Loucy (cell line): Measurements from ENCODE around the gene SPACA5B.
"Not testable (repeated sequence)": the region's sequence is repeated elsewhere in the genome, so short reads cannot be mapped to it uniquely, and the experiment has no call there.

ENCODE experiments used
- H2AFZ ChIP-seq: fragments of 200-600 bp; sonication (generic); 2 replicates; pipeline ENCODE4 v1.6.0; 2016; ENCODE audit warnings: antibody characterized with exemption, mild to moderate bottlenecking, low read length, moderate library complexity
- H3F3A ChIP-seq: fragments of 200-600 bp; 2 replicates; pipeline ENCODE4 v1.6.0; 2016; ENCODE audit warnings: antibody characterized with exemption, low read depth, mild to moderate bottlenecking
- H3K27me3 ChIP-seq: fragments of 200-600 bp; sonication (generic); 2 replicates; pipeline ENCODE4 v1.6.1; 2014; ENCODE audit warnings: low read length, mild to moderate bottlenecking; ENCODE audit not compliant: insufficient read depth, poor library complexity, severe bottlenecking
- H3K36me3 ChIP-seq: fragments of 200-600 bp; sonication (generic); 2 replicates; pipeline ENCODE4 v1.6.1; 2016; ENCODE audit warnings: low read length; ENCODE audit not compliant: insufficient read depth
- H3K4me1 ChIP-seq: fragments of 200-600 bp; sonication (generic); 2 replicates; pipeline ENCODE4 v1.5.1; 2014; ENCODE audit warnings: low read length, mild to moderate bottlenecking; ENCODE audit not compliant: insufficient read depth, poor library complexity, severe bottlenecking
- H3K4me2 ChIP-seq: fragments of 200-600 bp; sonication (generic); 2 replicates; pipeline ENCODE4 v1.6.0; 2014; ENCODE audit warnings: antibody characterized with exemption, low read length, low read depth, mild to moderate bottlenecking; ENCODE audit not compliant: poor library complexity, severe bottlenecking
- H3K4me3 ChIP-seq: fragments of 200-600 bp; sonication (generic); 2 replicates; pipeline ENCODE4 v1.5.1; 2014; ENCODE audit warnings: low read length, mild to moderate bottlenecking, mixed read lengths; ENCODE audit not compliant: poor library complexity, severe bottlenecking
- H3K79me2 ChIP-seq: fragments of 200-600 bp; sonication (generic); 2 replicates; pipeline ENCODE4 v1.6.1; 2014; ENCODE audit warnings: low read length; ENCODE audit not compliant: insufficient read depth
- H3K9ac ChIP-seq: fragments of 200-600 bp; sonication (generic); 2 replicates; pipeline ENCODE4 v1.6.0; 2014; ENCODE audit warnings: mild to moderate bottlenecking, low read depth, low read length, moderate library complexity; ENCODE audit not compliant: poor library complexity, severe bottlenecking
- H3K9me2 ChIP-seq: fragments of 200-600 bp; sonication (generic); replicated peaks from 2 replicates; pipeline ENCODE4 v1.6.1; 2016; ENCODE audit warnings: low read depth, low read length, mixed read lengths
- H3K9me3 ChIP-seq: fragments of 200-600 bp; sonication (generic); 2 replicates; pipeline ENCODE4 v1.6.1; 2014; ENCODE audit warnings: mild to moderate bottlenecking, antibody characterized with exemption, low read length, low read depth; ENCODE audit not compliant: insufficient read depth
- H4K20me1 ChIP-seq: fragments of 200-600 bp; sonication (generic); 2 replicates; pipeline ENCODE4 v1.6.0; 2014; ENCODE audit warnings: antibody characterized with exemption, low read length, mild to moderate bottlenecking; ENCODE audit not compliant: insufficient read depth, poor library complexity, severe bottlenecking
- EZH2phosphoT487 ChIP-seq: fragments of 200-600 bp; IDR thresholded peaks from 2 replicates; pipeline ENCODE4 v1.6.1; 2018; ENCODE audit warnings: antibody characterized with exemption, mild to moderate bottlenecking, moderate library complexity, borderline replicate concordance
- TF ChIP-seq, protein P1 (sequence below): fragments of 200-600 bp; sonication (generic); conservative IDR thresholded peaks from 2 replicates; pipeline ENCODE4 v1.5.1; 2014; ENCODE audit warnings: mild to moderate bottlenecking, antibody characterized with exemption, low read length

Gene SPACA5B

DNA sequence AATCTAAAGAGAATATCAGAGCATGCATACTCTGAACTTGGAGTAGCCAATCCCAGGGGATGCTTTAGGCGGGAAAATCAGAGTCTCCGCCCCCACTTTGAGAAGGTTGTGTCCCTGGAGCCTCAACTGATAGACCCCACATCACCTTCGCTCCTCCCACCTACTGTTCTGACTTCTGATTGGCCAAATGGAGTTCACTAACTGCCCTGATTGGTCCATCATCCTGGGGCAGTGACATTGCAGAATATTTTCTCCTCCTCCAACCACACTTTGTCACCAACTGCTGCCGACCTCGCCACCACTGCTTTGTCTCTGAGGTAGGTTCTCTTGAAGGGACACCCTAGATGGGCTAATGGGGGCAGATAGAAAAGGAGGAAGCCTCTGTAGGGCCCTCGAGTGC, 22.7 kb upstream of the SPACA5B start:
- TF ChIP-seq, protein P1, sequence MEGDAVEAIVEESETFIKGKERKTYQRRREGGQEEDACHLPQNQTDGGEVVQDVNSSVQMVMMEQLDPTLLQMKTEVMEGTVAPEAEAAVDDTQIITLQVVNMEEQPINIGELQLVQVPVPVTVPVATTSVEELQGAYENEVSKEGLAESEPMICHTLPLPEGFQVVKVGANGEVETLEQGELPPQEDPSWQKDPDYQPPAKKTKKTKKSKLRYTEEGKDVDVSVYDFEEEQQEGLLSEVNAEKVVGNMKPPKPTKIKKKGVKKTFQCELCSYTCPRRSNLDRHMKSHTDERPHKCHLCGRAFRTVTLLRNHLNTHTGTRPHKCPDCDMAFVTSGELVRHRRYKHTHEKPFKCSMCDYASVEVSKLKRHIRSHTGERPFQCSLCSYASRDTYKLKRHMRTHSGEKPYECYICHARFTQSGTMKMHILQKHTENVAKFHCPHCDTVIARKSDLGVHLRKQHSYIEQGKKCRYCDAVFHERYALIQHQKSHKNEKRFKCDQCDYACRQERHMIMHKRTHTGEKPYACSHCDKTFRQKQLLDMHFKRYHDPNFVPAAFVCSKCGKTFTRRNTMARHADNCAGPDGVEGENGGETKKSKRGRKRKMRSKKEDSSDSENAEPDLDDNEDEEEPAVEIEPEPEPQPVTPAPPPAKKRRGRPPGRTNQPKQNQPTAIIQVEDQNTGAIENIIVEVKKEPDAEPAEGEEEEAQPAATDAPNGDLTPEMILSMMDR = no peak
- no peak for TF ChIP-seq EZH2phosphoT487

GRCh38 chrX:48125286-48125685, 5.1 kb upstream of the SPACA5B start:
- H3K9me3 ChIP-seq, H3K9me2 ChIP-seq, H3K4me3 ChIP-seq, H3K4me1 ChIP-seq, H4K20me1 ChIP-seq, H2AFZ ChIP-seq, H3K4me2 ChIP-seq, H3K79me2 ChIP-seq, H3K36me3 ChIP-seq, H3F3A ChIP-seq, H3K9ac ChIP-seq, H3K27me3 ChIP-seq: not testable (repeated sequence)

More for the DNA sequence above, 22.7 kb upstream of the SPACA5B start:
- H3K4me1 ChIP-seq = no peaks in the 10 kb centered on the region
- H4K20me1 ChIP-seq = no peaks in the 10 kb centered on the region
- no peaks in the 10 kb centered on the region for H3K9me2 ChIP-seq
- H3K4me3 ChIP-seq = no peak overlapping the region
- no peaks in the 10 kb centered on the region for H3K79me2 ChIP-seq
- H3K9me3 ChIP-seq = no peaks in the 10 kb centered on the region
- no peak overlapping the region for H3K4me2 ChIP-seq
- no peak overlapping the region for H3K9ac ChIP-seq
- H2AFZ ChIP-seq = no peak overlapping the region
- H3K36me3 ChIP-seq = no peaks in the 10 kb centered on the region
- no peaks in the 10 kb centered on the region for H3K27me3 ChIP-seq
- no peaks in the 10 kb centered on the region for H3F3A ChIP-seq

DNA sequence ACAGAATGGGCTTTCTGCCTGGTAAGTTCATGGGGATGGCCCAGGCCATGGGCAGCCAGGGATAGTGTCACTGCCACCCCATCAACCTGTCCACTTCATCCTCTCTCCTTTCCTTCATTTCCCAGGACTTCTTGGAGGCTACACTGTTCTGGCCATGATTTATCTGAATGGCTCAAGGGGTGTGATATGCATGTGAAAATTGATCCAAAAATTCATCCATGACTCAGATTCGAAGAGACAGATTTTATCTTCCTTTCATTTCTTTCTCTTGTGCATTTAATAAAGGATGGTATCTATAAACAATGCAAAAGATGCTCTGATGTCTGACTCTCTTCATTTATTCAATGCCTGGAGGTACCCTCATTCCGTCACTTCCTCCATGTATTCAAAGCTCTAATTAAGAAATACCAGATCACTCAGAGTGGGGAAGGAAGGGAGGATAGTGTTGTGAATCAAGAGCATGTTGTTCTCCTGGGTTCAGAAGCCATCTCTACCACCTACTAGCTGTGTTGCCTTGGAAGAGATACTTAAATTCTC, 1.9 kb downstream of the SPACA5B start:
- not testable (repeated sequence) for H3K79me2 ChIP-seq, H3K9ac ChIP-seq, H3K4me1 ChIP-seq, H3F3A ChIP-seq, H3K4me2 ChIP-seq, H3K4me3 ChIP-seq, H3K9me2 ChIP-seq, H3K27me3 ChIP-seq, H4K20me1 ChIP-seq, H3K9me3 ChIP-seq, H3K36me3 ChIP-seq, H2AFZ ChIP-seq

- H3K36me3 ChIP-seq, H3K9me3 ChIP-seq, H3K4me3 ChIP-seq, H3K9me2 ChIP-seq, H3F3A ChIP-seq, H3K27me3 ChIP-seq, H2AFZ ChIP-seq, H3K4me1 ChIP-seq, H3K4me2 ChIP-seq, H3K79me2 ChIP-seq, H3K9ac ChIP-seq, H4K20me1 ChIP-seq: not testable (repeated sequence)
These were observed 8.7 kb downstream of the SPACA5B start for GRCh38 chrX:48139076-48139475.

DNA sequence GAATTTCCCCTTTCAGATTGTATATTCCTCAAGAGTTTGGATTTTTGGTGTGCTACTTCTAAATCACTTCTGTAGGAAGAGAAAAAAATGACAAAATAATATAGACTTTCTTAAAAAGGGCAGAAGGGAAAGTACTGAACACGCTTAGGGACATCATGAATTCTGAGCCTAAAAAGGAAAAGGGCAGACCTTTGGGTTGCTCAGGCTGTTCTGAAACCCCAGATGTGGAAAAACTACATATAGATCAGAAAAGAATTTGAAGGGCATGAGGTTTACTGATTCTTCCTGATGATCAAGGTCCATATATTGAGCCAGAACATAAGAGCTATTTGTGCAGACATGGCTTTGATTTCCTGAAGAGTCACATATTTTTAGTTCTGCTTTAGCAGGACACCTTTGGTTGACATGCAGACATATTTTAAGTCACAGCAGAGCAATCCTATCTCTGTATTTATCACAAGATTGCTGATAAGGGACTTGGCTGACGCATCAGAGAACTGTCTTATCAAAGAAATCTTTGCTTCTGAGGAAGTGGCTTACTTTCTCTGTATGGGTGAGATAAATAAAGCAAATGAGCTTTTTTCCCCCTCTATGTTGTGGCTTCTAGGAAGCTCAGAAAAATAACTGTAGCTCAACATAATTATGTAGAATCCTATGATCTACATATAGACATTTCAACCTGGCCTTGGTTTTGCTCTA, 11.5 kb downstream of the SPACA5B start:
- not testable (repeated sequence) for H3K79me2 ChIP-seq, H3K4me2 ChIP-seq, H3K9me2 ChIP-seq, H2AFZ ChIP-seq, H3K9ac ChIP-seq, H3K27me3 ChIP-seq, H3F3A ChIP-seq, H3K9me3 ChIP-seq, H3K4me3 ChIP-seq, H3K36me3 ChIP-seq, H4K20me1 ChIP-seq, H3K4me1 ChIP-seq

GRCh38 chrX:48142697-48143096, 12.3 kb downstream of the SPACA5B start:
- H4K20me1 ChIP-seq, H3K4me2 ChIP-seq, H3K9ac ChIP-seq, H3K79me2 ChIP-seq, H3F3A ChIP-seq, H3K4me1 ChIP-seq, H3K27me3 ChIP-seq, H3K36me3 ChIP-seq, H2AFZ ChIP-seq, H3K4me3 ChIP-seq, H3K9me3 ChIP-seq, H3K9me2 ChIP-seq: not testable (repeated sequence)
